HepG2 (cell line): ENCODE measurements around the gene MIDN. TPM values are rescaled to one million over a fixed set of nuclear protein-coding genes. Genes with fewer than 3 reads are reported as not detected.

Experiments used
- CEBPZ ChIP-seq: IDR thresholded peaks from 2 replicates; pipeline ENCODE4 v1.6.1; 2012; ENCODE audit warnings: low read length, improper control_type of control experiment
- GABPA ChIP-seq, 2 experiments: IDR thresholded peaks; 2 replicates each; pipeline ENCODE4 v1.6.1; 2011 to 2016; ENCODE audit warnings: low read depth in 2 of 2, low read length in 1 of 2, missing biosample characterization in 1 of 2, missing genetic modification characterization in 1 of 2
- HDAC1 ChIP-seq: sonication (generic); formaldehyde crosslinking; IDR thresholded peaks from 2 replicates; pipeline ENCODE4 v1.5.1; 2020; ENCODE audit warnings: mild to moderate bottlenecking, missing genetic modification reagents
- IKZF1 ChIP-seq: fragments of 450-650 bp; IDR thresholded peaks from 2 replicates; pipeline ENCODE4 v1.7.1; 2016
- IKZF4 ChIP-seq: sonication (generic); formaldehyde crosslinking; IDR thresholded peaks from 2 replicates; pipeline ENCODE4 v1.5.1; 2020; ENCODE audit warnings: borderline replicate concordance, mild to moderate bottlenecking, low read depth, missing genetic modification reagents; ENCODE audit errors: not compliant biosample characterization
- MAFF ChIP-seq: IDR thresholded peaks from 2 replicates; pipeline ENCODE4 v1.6.1; 2011; ENCODE audit warnings: low read depth, low read length, improper control_type of control experiment
- MBD4 ChIP-seq: IDR thresholded peaks from 2 replicates; pipeline ENCODE4 v1.6.1; 2012; ENCODE audit warnings: low read length, inconsistent platforms, borderline replicate concordance
- NFE2 ChIP-seq: sonication (generic); formaldehyde crosslinking; IDR thresholded peaks from 2 replicates; pipeline ENCODE4 v1.4.0; 2020; ENCODE audit warnings: missing genetic modification reagents
- SAFB2 ChIP-seq: sonication (generic); formaldehyde crosslinking; IDR thresholded peaks from 2 replicates; pipeline ENCODE4 v1.5.1; 2020; ENCODE audit warnings: missing genetic modification reagents, low read depth, mild to moderate bottlenecking, borderline replicate concordance
- SMYD3 ChIP-seq: sonication (generic); formaldehyde crosslinking; IDR thresholded peaks from 2 replicates; pipeline ENCODE4 v1.8.1; 2023; ENCODE audit warnings: mild to moderate bottlenecking, missing genetic modification reagents
- SOX6 ChIP-seq, 2 experiments: fragments of 450-650 bp in 1 of 2; sonication (generic) in 1 of 2; formaldehyde crosslinking in 1 of 2; IDR thresholded peaks; 2 replicates each; pipeline versions ENCODE4 v1.4.0 to v1.6.1; 2017 to 2020; ENCODE audit warnings: antibody characterized with exemption in 1 of 2, mild to moderate bottlenecking in 1 of 2, missing genetic modification reagents in 1 of 2
- SP1 ChIP-seq, 2 experiments: fragments of 450-650 bp in 1 of 2; sonication (generic) in 1 of 2; formaldehyde crosslinking in 1 of 2; IDR thresholded peaks; 2 replicates each; pipeline versions ENCODE4 v1.4.0 to v1.6.1; 2016 to 2020; ENCODE audit warnings: missing genetic modification reagents in 1 of 2
- SRY ChIP-seq: sonication (generic); formaldehyde crosslinking; IDR thresholded peaks from 2 replicates; pipeline ENCODE4 v1.8.0; 2022; ENCODE audit warnings: mild to moderate bottlenecking, missing genetic modification reagents
- SUZ12 ChIP-seq: fragments of 150-350 bp; IDR thresholded peaks from 2 replicates; pipeline ENCODE4 v1.6.1; 2014; ENCODE audit warnings: low read depth, low read length
- TAF15 ChIP-seq: fragments of 200-400 bp; formaldehyde crosslinking; IDR thresholded peaks from one replicate; pipeline ENCODE4 v1.6.1; 2018; ENCODE audit warnings: mild to moderate bottlenecking, low read depth, low read length; ENCODE audit not compliant: poor library complexity, severe bottlenecking
- YEATS4 ChIP-seq: sonication (generic); formaldehyde crosslinking; IDR thresholded peaks from 2 replicates; pipeline ENCODE4 v1.4.0; 2020; ENCODE audit warnings: missing genetic modification reagents, borderline replicate concordance
- ZBTB38 ChIP-seq: sonication (generic); formaldehyde crosslinking; IDR thresholded peaks from 2 replicates; pipeline ENCODE4 v1.5.1; 2020; ENCODE audit warnings: mild to moderate bottlenecking, missing genetic modification reagents
- ZMYM4 ChIP-seq: sonication (generic); formaldehyde crosslinking; IDR thresholded peaks from 2 replicates; pipeline ENCODE4 v1.8.1; 2023; ENCODE audit warnings: mild to moderate bottlenecking, missing genetic modification reagents
- ZNF530 ChIP-seq: sonication (generic); formaldehyde crosslinking; IDR thresholded peaks from 2 replicates; pipeline ENCODE4 v1.5.0; 2020; ENCODE audit warnings: low read depth, mild to moderate bottlenecking, missing genetic modification reagents
- ZNF549 ChIP-seq: sonication (generic); formaldehyde crosslinking; IDR thresholded peaks from 2 replicates; pipeline ENCODE4 v1.5.0; 2020; ENCODE audit warnings: missing genetic modification reagents
- ZNF552 ChIP-seq: sonication (generic); formaldehyde crosslinking; IDR thresholded peaks from 2 replicates; pipeline ENCODE4 v1.9.0; 2022; ENCODE audit warnings: missing genetic modification reagents, mild to moderate bottlenecking, borderline replicate concordance
- ZNF562 ChIP-seq: sonication (generic); formaldehyde crosslinking; IDR thresholded peaks from 2 replicates; pipeline ENCODE4 v1.8.0; 2022; ENCODE audit warnings: missing genetic modification reagents, borderline replicate concordance
- ZNF780A ChIP-seq: sonication (generic); formaldehyde crosslinking; IDR thresholded peaks from 2 replicates; pipeline ENCODE4 v1.8.0; 2022; ENCODE audit warnings: mild to moderate bottlenecking, missing genetic modification reagents, moderate library complexity
- polyA plus RNA-seq, 8 experiments: library from polyadenylated mRNA; depleted of rRNA in 3 of 8; stranded (reverse) in 7 of 8; unstranded in 1 of 8; fragments of >200 nt; fragmentation: Illumina TruSeq in 4 of 8; extraction: Trizol in 4 of 8; gene quantifications; 2 replicates each; pipeline versions ENCODE4 v1.2.1 to v1.2.3, GENCODE V29; 2011 to 2016; ENCODE audit warnings: low read depth in 4 of 8, missing spikeins in 1 of 8, mixed read lengths in 1 of 8; ENCODE audit not compliant: insufficient read depth in 1 of 8
- total RNA-seq, 5 experiments: library from RNA; depleted of rRNA; stranded (reverse); fragments of >200 nt; fragmentation: Illumina TruSeq; extraction: Trizol; gene quantifications; 2 replicates each; pipeline ENCODE4 v1.2.3, GENCODE V29; 2016; ENCODE audit warnings: low read depth in 1 of 5
- TF ChIP-seq, protein P1 (sequence below): conservative IDR thresholded peaks from 2 replicates; pipeline ENCODE4 v1.6.1; 2018; ENCODE audit warnings: missing genetic modification reagents
- TF ChIP-seq, protein P2 (sequence below): IDR thresholded peaks from 2 replicates; pipeline ENCODE4 v1.6.1; 2018; ENCODE audit warnings: missing genetic modification reagents, mild to moderate bottlenecking, missing compliant biosample characterization

MIDN gene
- total and polyA plus RNA-seq, 2 of the 13 experiments (the other 11 are each of a cell fraction or from before 2014, with no cell fraction given): 8.4 to 18.0 TPM

DNA sequence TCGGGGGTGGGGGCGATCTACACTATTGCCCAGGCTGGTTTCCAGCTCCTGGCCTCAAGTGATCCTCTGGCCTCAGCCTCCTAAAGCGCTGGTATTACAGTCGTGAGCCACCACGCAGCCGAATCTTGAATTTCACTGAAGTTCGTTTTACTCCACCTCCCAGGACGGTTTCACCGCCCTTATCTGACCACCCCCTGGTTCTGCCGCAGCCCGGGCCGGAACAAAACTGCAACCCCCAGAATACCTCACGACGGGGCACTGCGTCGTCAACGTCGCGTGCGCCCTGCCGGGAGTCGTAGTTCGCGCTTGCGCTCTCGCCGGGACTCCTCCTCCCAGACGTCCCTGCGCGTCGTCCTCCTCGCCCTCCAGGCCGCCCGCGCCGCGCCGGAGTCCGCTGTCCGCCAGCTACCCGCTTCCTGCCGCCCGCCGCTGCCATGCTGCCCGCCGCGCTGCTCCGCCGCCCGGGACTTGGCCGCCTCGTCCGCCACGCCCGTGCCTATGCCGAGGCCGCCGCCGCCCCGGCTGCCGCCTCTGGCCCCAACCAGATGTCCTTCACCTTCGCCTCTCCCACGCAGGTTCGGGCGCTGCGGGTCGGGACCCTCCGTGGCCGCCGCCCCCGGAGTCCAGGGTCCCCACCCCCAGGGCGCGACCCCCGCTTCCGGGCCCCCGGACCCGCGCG, 6.8 kb upstream of the MIDN start, which contains the start of gene ATP5F1D (continued):
- TF ChIP-seq SMYD3 (CRISPR knock-in tag) (no peak), YEATS4 (CRISPR knock-in tag) (peak; percentile 65; the same call in 1 of the 2 replicates), NFE2 (CRISPR knock-in tag) (no peak), MAFF (no peak), ZNF530 (no peak), GABPA (IDR thresholded peaks at IDR 0.05; ENCODE audit: low read depth, low read length) (no peak), GABPA (CRISPR knock-in tag; IDR thresholded peaks at IDR 0.05; ENCODE audit: low read depth) (peak; percentile 81), ZMYM4 (no peak), ZNF562 (CRISPR knock-in tag) (no peak), ZBTB38 (CRISPR knock-in tag) (no peak), HDAC1 (CRISPR knock-in tag) (peak; percentile 60; the same call in 1 of the 2 replicates), SAFB2 (CRISPR knock-in tag) (no peak), SOX6 (IDR thresholded peaks at IDR 0.05) (no peak), SOX6 (CRISPR knock-in tag; IDR thresholded peaks at IDR 0.05) (peak; percentile 36; the same call in 1 of the 2 replicates), IKZF4 (peak; percentile 80), ZNF780A (CRISPR knock-in tag) (no peak), ZNF549 (CRISPR knock-in tag) (no peak), IKZF1 (no peak), ZNF552 (CRISPR knock-in tag) (no peak), SUZ12 (peak; percentile 85), SP1 (IDR thresholded peaks at IDR 0.05) (no peak), SP1 (CRISPR knock-in tag; IDR thresholded peaks at IDR 0.05) (peak; percentile 54), MBD4 (no peak), CEBPZ (no peak), SRY (CRISPR knock-in tag) (no peak; the same call in 1 of the 2 replicates), TAF15 (no peak)
- TF ChIP-seq, protein P1, sequence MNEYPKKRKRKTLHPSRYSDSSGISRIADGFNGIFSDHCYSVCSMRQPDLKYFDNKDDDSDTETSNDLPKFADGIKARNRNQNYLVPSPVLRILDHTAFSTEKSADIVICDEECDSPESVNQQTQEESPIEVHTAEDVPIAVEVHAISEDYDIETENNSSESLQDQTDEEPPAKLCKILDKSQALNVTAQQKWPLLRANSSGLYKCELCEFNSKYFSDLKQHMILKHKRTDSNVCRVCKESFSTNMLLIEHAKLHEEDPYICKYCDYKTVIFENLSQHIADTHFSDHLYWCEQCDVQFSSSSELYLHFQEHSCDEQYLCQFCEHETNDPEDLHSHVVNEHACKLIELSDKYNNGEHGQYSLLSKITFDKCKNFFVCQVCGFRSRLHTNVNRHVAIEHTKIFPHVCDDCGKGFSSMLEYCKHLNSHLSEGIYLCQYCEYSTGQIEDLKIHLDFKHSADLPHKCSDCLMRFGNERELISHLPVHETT (CRISPR knock-in tag): peak; percentile 85
- TF ChIP-seq, protein P2, sequence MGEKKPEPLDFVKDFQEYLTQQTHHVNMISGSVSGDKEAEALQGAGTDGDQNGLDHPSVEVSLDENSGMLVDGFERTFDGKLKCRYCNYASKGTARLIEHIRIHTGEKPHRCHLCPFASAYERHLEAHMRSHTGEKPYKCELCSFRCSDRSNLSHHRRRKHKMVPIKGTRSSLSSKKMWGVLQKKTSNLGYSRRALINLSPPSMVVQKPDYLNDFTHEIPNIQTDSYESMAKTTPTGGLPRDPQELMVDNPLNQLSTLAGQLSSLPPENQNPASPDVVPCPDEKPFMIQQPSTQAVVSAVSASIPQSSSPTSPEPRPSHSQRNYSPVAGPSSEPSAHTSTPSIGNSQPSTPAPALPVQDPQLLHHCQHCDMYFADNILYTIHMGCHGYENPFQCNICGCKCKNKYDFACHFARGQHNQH (CRISPR knock-in tag): peak; percentile 26
